ENCODE results near the gene ISX.

The ISX gene

DNA sequence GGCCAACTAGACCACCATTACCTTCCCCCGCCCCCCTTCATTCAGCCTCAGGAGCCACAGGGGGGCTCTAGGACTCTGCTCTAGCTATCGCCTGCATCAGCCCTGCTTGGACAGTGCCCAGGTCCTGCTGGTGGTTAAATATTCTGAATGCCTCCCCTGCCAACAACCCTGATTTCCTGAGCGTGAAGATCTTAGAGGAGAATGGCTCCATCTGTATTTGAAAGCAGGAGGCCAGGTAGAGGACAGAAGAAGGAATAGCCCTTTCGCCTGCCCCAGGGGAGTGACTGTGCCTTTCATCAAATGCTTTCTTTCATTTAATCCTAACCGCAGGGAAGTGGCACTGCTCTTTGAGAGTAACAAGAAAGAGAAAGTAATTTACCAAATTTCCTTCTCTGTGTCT lies 69.2 kb downstream of the ISX start:
- TF ChIP-seq, protein P1, sequence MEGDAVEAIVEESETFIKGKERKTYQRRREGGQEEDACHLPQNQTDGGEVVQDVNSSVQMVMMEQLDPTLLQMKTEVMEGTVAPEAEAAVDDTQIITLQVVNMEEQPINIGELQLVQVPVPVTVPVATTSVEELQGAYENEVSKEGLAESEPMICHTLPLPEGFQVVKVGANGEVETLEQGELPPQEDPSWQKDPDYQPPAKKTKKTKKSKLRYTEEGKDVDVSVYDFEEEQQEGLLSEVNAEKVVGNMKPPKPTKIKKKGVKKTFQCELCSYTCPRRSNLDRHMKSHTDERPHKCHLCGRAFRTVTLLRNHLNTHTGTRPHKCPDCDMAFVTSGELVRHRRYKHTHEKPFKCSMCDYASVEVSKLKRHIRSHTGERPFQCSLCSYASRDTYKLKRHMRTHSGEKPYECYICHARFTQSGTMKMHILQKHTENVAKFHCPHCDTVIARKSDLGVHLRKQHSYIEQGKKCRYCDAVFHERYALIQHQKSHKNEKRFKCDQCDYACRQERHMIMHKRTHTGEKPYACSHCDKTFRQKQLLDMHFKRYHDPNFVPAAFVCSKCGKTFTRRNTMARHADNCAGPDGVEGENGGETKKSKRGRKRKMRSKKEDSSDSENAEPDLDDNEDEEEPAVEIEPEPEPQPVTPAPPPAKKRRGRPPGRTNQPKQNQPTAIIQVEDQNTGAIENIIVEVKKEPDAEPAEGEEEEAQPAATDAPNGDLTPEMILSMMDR (IDR thresholded peaks at IDR 0.05; ENCODE audit: extremely low read depth, insufficient read depth, missing control alignments) = no peak
- in situ Hi-C loops (cut with MboI; ENCODE audit: low pct_unique_long_range_greater_than_20kb, low sequenced_read_pairs, unreplicated experiment) = loop anchor here (25.0 kb wide), 2 partner anchors 1623 to 1823 kb away; no protein-coding TSS in a partner anchor
- DNase-seq (ENCODE audit: low spot score) = no peak

All from GM13977 (cell line).